GM19324 (cell line): ENCODE data around the gene ALDH3A1.

Experiments
- ATAC-seq: cut with Tn5 transposase; IDR thresholded peaks from one replicate; pipeline ENCODE4 v1.9.1; 2021; ENCODE audit warnings: mild to moderate bottlenecking, moderate library complexity; ENCODE audit not compliant: unreplicated experiment, low FRiP score

Gene ALDH3A1

GRCh38 chr17:19705771-19706770 lies 42.0 kb downstream of the ALDH3A1 start:
- ATAC-seq: no peak

- ATAC-seq: no peak
Observed at GRCh38 chr17:19705201-19705600, 42.9 kb downstream of the ALDH3A1 start.

- no peak for ATAC-seq
Observed at GRCh38 chr17:19703828-19704613, 44.1 kb downstream of the ALDH3A1 start.

GRCh38 chr17:19703106-19703827 lies 44.8 kb downstream of the ALDH3A1 start:
- ATAC-seq: no peak

- ATAC-seq: no peak
Observed at GRCh38 chr17:19702217-19702641, 45.9 kb downstream of the ALDH3A1 start.
